ENCODE measurements around the gene LAG3.
"Not testable (repeated sequence)": the region's sequence is repeated elsewhere in the genome, so short reads cannot be mapped to it uniquely, and the experiment has no call there.

The LAG3 gene

GRCh38 chr12:6772331-6772695 lies at the start of gene LAG3:
LAG3 (plus strand) TSS chr12:6772520; CDS start chr12:6772853, 333 bp downstream.
- no peak for DNase-seq (ENCODE audit: low read depth)

GRCh38 chr12:6722863-6723262 lies 49.5 kb upstream of the LAG3 start:
- DNase-seq (ENCODE audit: low read depth), result no peak

- DNase-seq (ENCODE audit: low read depth), result peak; percentile 97
Observed at GRCh38 chr12:6723607-6724408, 48.5 kb upstream of the LAG3 start, which contains the start of gene COPS7A. COPS7A (plus strand) TSS chr12:6724046; CDS start chr12:6724657, 611 bp downstream.

GRCh38 chr12:6724409-6724797 lies 47.9 kb upstream of the LAG3 start:
- DNase-seq (ENCODE audit: low read depth), result peak; percentile 23

GRCh38 chr12:6725350-6725749 lies 47.0 kb upstream of the LAG3 start:
- no peak for DNase-seq (ENCODE audit: low read depth)

- no peak for DNase-seq (ENCODE audit: low read depth)
Observed at GRCh38 chr12:6729186-6729585, 43.1 kb upstream of the LAG3 start.

- DNase-seq (ENCODE audit: low read depth), result no peak
Observed at GRCh38 chr12:6730169-6730568, 42.2 kb upstream of the LAG3 start.

GRCh38 chr12:6734506-6735387 lies 37.6 kb upstream of the LAG3 start:
- no peak for DNase-seq (ENCODE audit: low read depth)

GRCh38 chr12:6735448-6736191 lies 36.7 kb upstream of the LAG3 start:
- DNase-seq (ENCODE audit: low read depth), result peak; percentile 52

GRCh38 chr12:6736754-6737153 lies 35.6 kb upstream of the LAG3 start:
- no peak for DNase-seq (ENCODE audit: low read depth)

- DNase-seq (ENCODE audit: low read depth), result not testable (repeated sequence)
Observed at GRCh38 chr12:6742080-6742479, 30.2 kb upstream of the LAG3 start.

GRCh38 chr12:6742834-6743233 lies 29.5 kb upstream of the LAG3 start:
- no peak for DNase-seq (ENCODE audit: low read depth)

- not testable (repeated sequence) for DNase-seq (ENCODE audit: low read depth)
Observed at GRCh38 chr12:6743300-6743699, 29.0 kb upstream of the LAG3 start.

- no peak for DNase-seq (ENCODE audit: low read depth)
Observed at GRCh38 chr12:6745741-6746525, 26.4 kb upstream of the LAG3 start.

- no peak for DNase-seq (ENCODE audit: low read depth)
Observed at GRCh38 chr12:6747216-6747615, 25.1 kb upstream of the LAG3 start.

- DNase-seq (ENCODE audit: low read depth), result no peak
Observed at GRCh38 chr12:6748761-6749160, 23.6 kb upstream of the LAG3 start.

- DNase-seq (ENCODE audit: low read depth), result no peak
Observed at GRCh38 chr12:6750506-6750905, 21.8 kb upstream of the LAG3 start.

- DNase-seq (ENCODE audit: low read depth), result no peak
Observed at GRCh38 chr12:6751767-6752166, 20.6 kb upstream of the LAG3 start.

- DNase-seq (ENCODE audit: low read depth), result no peak
Observed at GRCh38 chr12:6752167-6752920, 20.0 kb upstream of the LAG3 start.

GRCh38 chr12:6752921-6753771 lies 19.2 kb upstream of the LAG3 start, which contains the start of gene MLF2:
MLF2 (minus strand) TSS chr12:6753141; CDS start chr12:6752334, 807 bp downstream.
- DNase-seq (ENCODE audit: low read depth), result peak; percentile 95
